ENCODE measurements around the gene DOLK. TPM values are rescaled to one million over a fixed set of nuclear protein-coding genes. Genes with fewer than 3 reads are reported as not detected.

DOLK gene
- polyA plus RNA-seq, 1 of the 3 experiments (the other 2 are of a cell fraction), result 23.1 TPM

DNA sequence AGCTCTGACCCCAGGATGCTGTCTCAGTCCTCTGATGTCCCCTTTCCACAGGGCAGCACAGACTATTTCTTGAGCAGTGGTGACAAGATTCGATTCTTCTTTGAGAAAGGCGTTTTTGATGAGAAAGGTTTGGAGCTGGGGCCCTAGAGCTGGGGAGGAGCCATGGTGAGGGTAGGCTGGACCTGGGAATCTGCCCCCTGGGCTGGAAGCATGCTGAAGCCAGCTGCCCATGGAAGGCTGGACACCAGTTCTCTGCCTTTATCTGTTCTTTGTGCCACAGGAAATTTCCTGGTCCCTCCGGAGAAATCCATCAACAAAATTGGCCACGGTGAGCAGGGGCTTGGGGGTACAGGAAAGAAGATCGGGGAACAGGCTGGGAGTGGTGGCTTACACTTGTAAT, 13.7 kb downstream of the DOLK start:
- Histone ChIP-seq H4K20me1 (ENCODE audit: insufficient read depth) (no peaks in the 10 kb centered on the region), H3K9me2 (no peaks in the 10 kb centered on the region), H3K27me3 (ENCODE audit: insufficient read depth) (no peaks in the 10 kb centered on the region), H3K9me3 (no peaks in the 10 kb centered on the region), H3K4me2 (no peak overlapping the region), H3K79me2 (ENCODE audit: insufficient read depth) (no peaks in the 10 kb centered on the region), H3K4me1 (ENCODE audit: control insufficient read depth in 1 of 2, insufficient read depth in 2 of 2, low read depth in 1 of 2, low read length in 1 of 2) (no peaks in the 10 kb centered on the region), H3K27ac (ENCODE audit: low read depth in 2 of 2, low read length in 1 of 2) (no peak overlapping the region), H3K4me3 (ENCODE audit: low read depth in 2 of 2, low read length in 1 of 2) (no peak overlapping the region), H3K9ac (no peak overlapping the region), H2AFZ (ENCODE audit: low read depth) (no peak overlapping the region), H3F3A (replicated peaks; ENCODE audit: insufficient read depth) (no peaks in the 10 kb centered on the region), H3K36me3 (replicated peaks in 1 of 2; ENCODE audit: control insufficient read depth in 1 of 2, insufficient read depth in 2 of 2, low read length in 1 of 2) (no peaks in the 10 kb centered on the region)
- CTCF ChIA-PET, result interaction anchor here (1.0 kb wide), 1 partner anchor 232 kb away, joined by 3 read pairs; the partner anchor contains the start of gene PKN3
- WGBS (ENCODE audit: low lambda C conversion rate), result 87% methylated on average over 5 of the region's 5 CpGs
- no peak for DNase-seq
- TF ChIP-seq CHD2 (IDR thresholded peaks at IDR 0.05; ENCODE audit: low read length, partially characterized antibody), result no peak
- TF ChIP-seq, protein P1, sequence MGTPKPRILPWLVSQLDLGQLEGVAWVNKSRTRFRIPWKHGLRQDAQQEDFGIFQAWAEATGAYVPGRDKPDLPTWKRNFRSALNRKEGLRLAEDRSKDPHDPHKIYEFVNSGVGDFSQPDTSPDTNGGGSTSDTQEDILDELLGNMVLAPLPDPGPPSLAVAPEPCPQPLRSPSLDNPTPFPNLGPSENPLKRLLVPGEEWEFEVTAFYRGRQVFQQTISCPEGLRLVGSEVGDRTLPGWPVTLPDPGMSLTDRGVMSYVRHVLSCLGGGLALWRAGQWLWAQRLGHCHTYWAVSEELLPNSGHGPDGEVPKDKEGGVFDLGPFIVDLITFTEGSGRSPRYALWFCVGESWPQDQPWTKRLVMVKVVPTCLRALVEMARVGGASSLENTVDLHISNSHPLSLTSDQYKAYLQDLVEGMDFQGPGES (IDR thresholded peaks at IDR 0.05; ENCODE audit: low read depth, low read length), result no peak
- no peak for TF ChIP-seq ELF1 (IDR thresholded peaks at IDR 0.05)
- no peak for TF ChIP-seq FOXM1 (IDR thresholded peaks at IDR 0.05; ENCODE audit: low read depth)
- no peak for TF ChIP-seq TAF1 (IDR thresholded peaks at IDR 0.05; ENCODE audit: borderline replicate concordance, low read depth, low read length)
- TF ChIP-seq RXRA (IDR thresholded peaks at IDR 0.05; ENCODE audit: borderline replicate concordance, low read depth), result no peak
- no peak for TF ChIP-seq NRF1 (IDR thresholded peaks at IDR 0.05; ENCODE audit: low read depth, low read length)
- TF ChIP-seq SMC3 (IDR thresholded peaks at IDR 0.05; ENCODE audit: low read depth, low read length), result no peak
- no peak for TF ChIP-seq EP300 (IDR thresholded peaks at IDR 0.05; ENCODE audit: borderline replicate concordance in 1 of 2, low read depth in 1 of 2, low read length in 1 of 2)
- TF ChIP-seq, protein P2, sequence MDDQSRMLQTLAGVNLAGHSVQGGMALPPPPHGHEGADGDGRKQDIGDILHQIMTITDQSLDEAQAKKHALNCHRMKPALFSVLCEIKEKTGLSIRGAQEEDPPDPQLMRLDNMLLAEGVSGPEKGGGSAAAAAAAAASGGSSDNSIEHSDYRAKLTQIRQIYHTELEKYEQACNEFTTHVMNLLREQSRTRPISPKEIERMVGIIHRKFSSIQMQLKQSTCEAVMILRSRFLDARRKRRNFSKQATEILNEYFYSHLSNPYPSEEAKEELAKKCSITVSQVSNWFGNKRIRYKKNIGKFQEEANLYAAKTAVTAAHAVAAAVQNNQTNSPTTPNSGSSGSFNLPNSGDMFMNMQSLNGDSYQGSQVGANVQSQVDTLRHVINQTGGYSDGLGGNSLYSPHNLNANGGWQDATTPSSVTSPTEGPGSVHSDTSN (IDR thresholded peaks at IDR 0.05), result no peak
- no peak for TF ChIP-seq POLR2AphosphoS5 (IDR thresholded peaks at IDR 0.05; ENCODE audit: low read depth, low read length)
- no peak for TF ChIP-seq TEAD4 (IDR thresholded peaks at IDR 0.05; ENCODE audit: borderline replicate concordance, insufficient read depth)
- POLR2A ChIA-PET, result interaction anchor here (0.6 to 0.7 kb wide), 2 partner anchors 919 to 1286 kb away, joined by 3 read pairs; no protein-coding TSS in a partner anchor

DNA sequence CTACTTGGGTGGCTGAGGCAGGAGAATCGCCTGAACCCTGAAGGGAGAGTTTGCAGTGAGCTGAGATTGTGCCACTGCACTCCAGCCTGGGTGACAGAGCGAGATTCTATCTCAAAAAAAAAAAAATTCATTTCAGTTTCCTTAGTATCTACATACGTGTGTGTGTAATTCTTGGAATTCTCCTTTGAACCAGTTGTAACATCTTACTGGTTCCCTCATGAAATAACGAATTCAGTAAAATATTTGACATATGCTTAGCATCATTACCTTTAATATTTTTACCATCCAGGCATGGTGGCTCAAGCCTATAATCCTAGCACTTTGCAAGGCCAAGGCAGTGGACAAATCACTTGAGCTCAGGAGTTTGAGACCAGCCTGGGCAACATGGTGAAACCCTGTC, 17.8 kb downstream of the DOLK start:
- Histone ChIP-seq H3K27me3 (ENCODE audit: insufficient read depth) (no peaks in the 10 kb centered on the region), H3K4me2 (no peak overlapping the region), H3K9me3 (no peaks in the 10 kb centered on the region), H3K27ac (ENCODE audit: low read depth in 2 of 2, low read length in 1 of 2) (no peak overlapping the region), H3K4me3 (ENCODE audit: low read depth in 2 of 2, low read length in 1 of 2) (no peak overlapping the region), H3K36me3 (replicated peaks in 1 of 2; ENCODE audit: control insufficient read depth in 1 of 2, insufficient read depth in 2 of 2, low read length in 1 of 2) (no peaks in the 10 kb centered on the region), H3K9ac (no peak overlapping the region), H3K4me1 (ENCODE audit: control insufficient read depth in 1 of 2, insufficient read depth in 2 of 2, low read depth in 1 of 2, low read length in 1 of 2) (no peaks in the 10 kb centered on the region; a peak in 1 of 4 replicates), H3F3A (replicated peaks; ENCODE audit: insufficient read depth) (no peaks in the 10 kb centered on the region), H4K20me1 (ENCODE audit: insufficient read depth) (no peaks in the 10 kb centered on the region), H3K79me2 (ENCODE audit: insufficient read depth) (no peaks in the 10 kb centered on the region), H3K9me2 (no peaks in the 10 kb centered on the region), H2AFZ (ENCODE audit: low read depth) (no peak overlapping the region)
- WGBS (ENCODE audit: low lambda C conversion rate), result 83% methylated on average over 4 of the region's 4 CpGs
- no peak for DNase-seq
- TF ChIP-seq NFIC (IDR thresholded peaks at IDR 0.05; ENCODE audit: borderline replicate concordance), result no peak
- no peak for TF ChIP-seq EZH2phosphoT487 (IDR thresholded peaks at IDR 0.05; ENCODE audit: borderline replicate concordance, low read depth)
- no peak for TF ChIP-seq TCF12 (IDR thresholded peaks at IDR 0.05)
- no peak for TF ChIP-seq MEF2A (IDR thresholded peaks at IDR 0.05; ENCODE audit: borderline replicate concordance, low read depth)
- TF ChIP-seq RFX5 (IDR thresholded peaks at IDR 0.05; ENCODE audit: low read length), result no peak
- ChIA-PET CTCF (interaction anchor here (1.5 to 7.1 kb wide), 6 partner anchors 14 to 197 kb away, joined by 3 to 73 read pairs (median 9); no protein-coding TSS in a partner anchor), POLR2A (no interaction called here)
